Gastroesophageal sphincter (tissue), 3 donors: ENCODE data around the gene TUBB6.

Experiments used
- CTCF ChIP-seq, 4 experiments: fragments of 200-600 bp in 2 of 4; fragments of 450-650 bp in 2 of 4; sonication (generic) in 1 of 4; IDR thresholded peaks; one replicate each; pipeline ENCODE4 v1.5.1; 2017 to 2019; ENCODE audit warnings: antibody characterized with exemption in 4 of 4, mild to moderate bottlenecking in 2 of 4, moderate library complexity in 2 of 4
- POLR2A ChIP-seq, 2 donors: fragments of 450-650 bp; IDR thresholded peaks; one replicate each; pipeline ENCODE4 v1.6.1; 2017; ENCODE audit warnings: antibody characterized with exemption in 2 of 2, mild to moderate bottlenecking in 2 of 2, moderate library complexity in 1 of 2
- POLR2AphosphoS5 ChIP-seq: sonication (generic); formaldehyde crosslinking; IDR thresholded peaks from one replicate; pipeline ENCODE4 v1.6.1; 2017; ENCODE audit warnings: antibody characterized with exemption

GRCh38 chr18:12324991-12325725 lies 17.1 kb downstream of the TUBB6 start:
- TF ChIP-seq POLR2A (IDR thresholded peaks at IDR 0.05) (no peak), CTCF (IDR thresholded peaks at IDR 0.05) (no peak), POLR2AphosphoS5 (no peak)
